ENCODE results near the gene LMNA. TPM values are rescaled to one million over a fixed set of nuclear protein-coding genes. Genes with fewer than 3 reads are reported as not detected.
A peak's percentile ranks its signal among the peaks of the same experiment; 100 is the strongest.

Gene LMNA
- total and polyA plus RNA-seq, 2 donors (not counting 1 experiment from before 2014, with no cell fraction given), result 19.4 to 28.7 TPM

GRCh38 chr1:156129687-156130577 lies 15.4 kb downstream of the LMNA start:
- Histone ChIP-seq H3K27me3 (replicated peaks in 1 of 4; ENCODE audit: control extremely low read depth in 1 of 4, control insufficient read depth in 3 of 4, insufficient read depth in 4 of 4, low read length in 3 of 4) (peaks cover 0 to 4% (median 1%) of the 10 kb centered on the region in 4 experiments), H3K4me1 (ENCODE audit: control insufficient read depth in 2 of 2, insufficient read depth in 2 of 2, low read length in 2 of 2) (peaks cover 14 to 21% of the 10 kb centered on the region in 2 donors), H2AFZ (ENCODE audit: insufficient read depth, low read depth, low read length, poor library complexity, severe bottlenecking) (no peak overlapping the region), H4K20me1 (ENCODE audit: control insufficient read depth, insufficient read depth, low read length, poor library complexity, severe bottlenecking) (no peaks in the 10 kb centered on the region), H3K27ac (ENCODE audit: low read length in 2 of 2) (no peak overlapping the region), H3K9me3 (ENCODE audit: control extremely low read depth in 1 of 3, control insufficient read depth in 2 of 3, insufficient read depth in 1 of 3, low read length in 2 of 3) (peaks cover 0 to 2% (median 0%) of the 10 kb centered on the region in 3 donors), H3K9ac (ENCODE audit: low read length) (no peak overlapping the region), H3K4me3 (ENCODE audit: control extremely low read depth in 1 of 5, extremely low read depth in 1 of 5, insufficient read depth in 1 of 5, low read depth in 2 of 5, low read length in 4 of 5) (no peak overlapping the region), H3K36me3 (replicated peaks in 1 of 2; ENCODE audit: control extremely low read depth in 1 of 2, control insufficient read depth in 1 of 2, extremely low read depth in 1 of 2, insufficient read depth in 2 of 2, low read length in 1 of 2) (no peaks in the 10 kb centered on the region), H3K79me2 (ENCODE audit: control insufficient read depth, insufficient read depth, low read length) (no peaks in the 10 kb centered on the region), H3K4me2 (replicated peaks; ENCODE audit: low read depth, low read length, poor library complexity, severe bottlenecking) (no peak overlapping the region)
- ATAC-seq (ENCODE audit: low read depth) (peak; percentile 69), DNase-seq (peak; percentile 84)
- intact Hi-C loops (cut with micrococcal nuclease), result loop anchor here (1.0 kb wide), 2 partner anchors 34 to 40 kb away; no protein-coding TSS in a partner anchor
- TF ChIP-seq, protein P1, sequence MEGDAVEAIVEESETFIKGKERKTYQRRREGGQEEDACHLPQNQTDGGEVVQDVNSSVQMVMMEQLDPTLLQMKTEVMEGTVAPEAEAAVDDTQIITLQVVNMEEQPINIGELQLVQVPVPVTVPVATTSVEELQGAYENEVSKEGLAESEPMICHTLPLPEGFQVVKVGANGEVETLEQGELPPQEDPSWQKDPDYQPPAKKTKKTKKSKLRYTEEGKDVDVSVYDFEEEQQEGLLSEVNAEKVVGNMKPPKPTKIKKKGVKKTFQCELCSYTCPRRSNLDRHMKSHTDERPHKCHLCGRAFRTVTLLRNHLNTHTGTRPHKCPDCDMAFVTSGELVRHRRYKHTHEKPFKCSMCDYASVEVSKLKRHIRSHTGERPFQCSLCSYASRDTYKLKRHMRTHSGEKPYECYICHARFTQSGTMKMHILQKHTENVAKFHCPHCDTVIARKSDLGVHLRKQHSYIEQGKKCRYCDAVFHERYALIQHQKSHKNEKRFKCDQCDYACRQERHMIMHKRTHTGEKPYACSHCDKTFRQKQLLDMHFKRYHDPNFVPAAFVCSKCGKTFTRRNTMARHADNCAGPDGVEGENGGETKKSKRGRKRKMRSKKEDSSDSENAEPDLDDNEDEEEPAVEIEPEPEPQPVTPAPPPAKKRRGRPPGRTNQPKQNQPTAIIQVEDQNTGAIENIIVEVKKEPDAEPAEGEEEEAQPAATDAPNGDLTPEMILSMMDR (IDR thresholded peaks at IDR 0.05), result peak; percentile 95
- no peak for TF ChIP-seq EZH2 (IDR thresholded peaks at IDR 0.05; ENCODE audit: borderline replicate concordance, insufficient read depth, low read depth, low read length, poor library complexity, severe bottlenecking)
- Mint-ChIP-seq H3K9me3 (ENCODE audit: insufficient read depth) (no peaks in the 10 kb centered on the region), H3K27me3 (peaks cover 2% of the 10 kb centered on the region), H3K27ac (peak overlapping the region; percentile 26), H3K4me1 (peaks cover 28% of the 10 kb centered on the region), H3K4me3 (no peak overlapping the region)
- POLR2A ChIA-PET, result interaction anchor here (0.5 to 1.1 kb wide), 3 partner anchors 16 to 922 kb away, joined by 3 to 6 read pairs (median 5); partner anchors contain the start of gene THBS3
- CTCF ChIA-PET, result interaction anchor here (0.6 to 28.7 kb wide), 14 partner anchors 14 to 231 kb away, joined by 3 to 970 read pairs (median 3); partner anchors contain the start of genes LMNA, MEX3A and PMF1
- whole genome bisulfite sequencing (ENCODE audit: insufficient coverage), result 58% methylated on average over 7 of the region's 7 CpGs
